ENCODE data around the gene ARHGAP21. TPM values are rescaled to one million over a fixed set of nuclear protein-coding genes. Genes with fewer than 3 reads are reported as not detected.
A peak's percentile ranks its signal among the peaks of the same experiment; 100 is the strongest.

The ARHGAP21 gene
- total RNA-seq, 2 experiments from 2014 or later = 32.7 to 34.1 TPM

- Mint-ChIP-seq H3K4me3 (no peak overlapping the region), H3K36me3 (no peaks in the 10 kb centered on the region), H3K4me1 (no peaks in the 10 kb centered on the region), H3K9me3 (ENCODE audit: low read depth) (no peaks in the 10 kb centered on the region), H3K27ac (no peak overlapping the region), H3K27me3 (peaks cover 16% of the 10 kb centered on the region)
- no peak for ATAC-seq
- DNase-seq = no peak
- CTCF ChIA-PET = no interaction called here
These were observed 155.6 kb downstream of the ARHGAP21 start for GRCh38 chr10:24568042-24568441.

- no peak overlapping the region for H3K4me3 Mint-ChIP-seq
- DNase-seq (no peak), ATAC-seq (no peak)
- peaks cover 7% of the 10 kb centered on the region for H3K4me1 Mint-ChIP-seq
- H3K36me3 Mint-ChIP-seq = no peaks in the 10 kb centered on the region
- CTCF ChIA-PET = no interaction called here
- no peak overlapping the region for H3K27ac Mint-ChIP-seq
- peaks cover 4% of the 10 kb centered on the region for H3K27me3 Mint-ChIP-seq
- H3K9me3 Mint-ChIP-seq (ENCODE audit: low read depth) = no peaks in the 10 kb centered on the region
These were observed 162.2 kb downstream of the ARHGAP21 start for GRCh38 chr10:24561453-24561852.

- Mint-ChIP-seq H3K4me3 (no peak overlapping the region), H3K27me3 (no peaks in the 10 kb centered on the region), H3K36me3 (no peaks in the 10 kb centered on the region), H3K9me3 (ENCODE audit: low read depth) (no peaks in the 10 kb centered on the region), H3K4me1 (peaks cover 7% of the 10 kb centered on the region), H3K27ac (no peak overlapping the region)
- ATAC-seq (no peak), DNase-seq (peak; percentile 55)
- CTCF ChIA-PET = interaction anchor here (0.8 to 1.1 kb wide), 3 partner anchors 11 to 1242 kb away, joined by 3 read pairs; no protein-coding TSS in a partner anchor
These were observed 166.6 kb downstream of the ARHGAP21 start for GRCh38 chr10:24556750-24557742.

GRCh38 chr10:24556126-24556749, 167.4 kb downstream of the ARHGAP21 start:
- Mint-ChIP-seq H3K27ac (no peak overlapping the region), H3K4me1 (peaks cover 7% of the 10 kb centered on the region), H3K4me3 (no peak overlapping the region), H3K9me3 (ENCODE audit: low read depth) (no peaks in the 10 kb centered on the region), H3K36me3 (no peaks in the 10 kb centered on the region), H3K27me3 (no peaks in the 10 kb centered on the region)
- DNase-seq = no peak
- no peak for ATAC-seq
- CTCF ChIA-PET = interaction anchor here (0.8 to 1.0 kb wide), 3 partner anchors 52 to 1241 kb away, joined by 3 read pairs; no protein-coding TSS in a partner anchor

- H3K27ac Mint-ChIP-seq = no peak overlapping the region
- H3K9me3 Mint-ChIP-seq (ENCODE audit: low read depth) = no peaks in the 10 kb centered on the region
- peaks cover 7% of the 10 kb centered on the region for H3K4me1 Mint-ChIP-seq
- no peak overlapping the region for H3K4me3 Mint-ChIP-seq
- CTCF ChIA-PET = no interaction called here
- DNase-seq (no peak), ATAC-seq (no peak)
- no peaks in the 10 kb centered on the region for H3K27me3 Mint-ChIP-seq
- H3K36me3 Mint-ChIP-seq = no peaks in the 10 kb centered on the region
These were observed 169.7 kb downstream of the ARHGAP21 start for GRCh38 chr10:24554036-24554435.

- H3K27ac Mint-ChIP-seq = no peak overlapping the region
- no peaks in the 10 kb centered on the region for H3K9me3 Mint-ChIP-seq (ENCODE audit: low read depth)
- CTCF ChIA-PET = no interaction called here
- H3K27me3 Mint-ChIP-seq = no peaks in the 10 kb centered on the region
- DNase-seq (no peak), ATAC-seq (no peak)
- peaks cover 7% of the 10 kb centered on the region for H3K4me1 Mint-ChIP-seq
- H3K36me3 Mint-ChIP-seq = no peaks in the 10 kb centered on the region
- no peak overlapping the region for H3K4me3 Mint-ChIP-seq
These were observed 170.6 kb downstream of the ARHGAP21 start for GRCh38 chr10:24553051-24553612.

GRCh38 chr10:24552346-24553016, 171.2 kb downstream of the ARHGAP21 start:
- CTCF ChIA-PET = no interaction called here

GRCh38 chr10:24551161-24551560, 172.5 kb downstream of the ARHGAP21 start:
- Mint-ChIP-seq H3K4me1 (no peaks in the 10 kb centered on the region), H3K27ac (no peak overlapping the region), H3K27me3 (no peaks in the 10 kb centered on the region), H3K36me3 (no peaks in the 10 kb centered on the region), H3K9me3 (ENCODE audit: low read depth) (no peaks in the 10 kb centered on the region), H3K4me3 (no peak overlapping the region)
- DNase-seq (no peak), ATAC-seq (no peak)
- CTCF ChIA-PET = no interaction called here

More at GRCh38 chr10:24552346-24553016, 171.2 kb downstream of the ARHGAP21 start:
- Mint-ChIP-seq H3K4me3 (no peak overlapping the region), H3K9me3 (ENCODE audit: low read depth) (no peaks in the 10 kb centered on the region), H3K36me3 (no peaks in the 10 kb centered on the region), H3K27ac (no peak overlapping the region), H3K4me1 (peaks cover 7% of the 10 kb centered on the region), H3K27me3 (no peaks in the 10 kb centered on the region)
- ATAC-seq (peak; percentile 39), DNase-seq (no peak)

GRCh38 chr10:24550680-24551079, 173.0 kb downstream of the ARHGAP21 start:
- no peak for ATAC-seq
- Mint-ChIP-seq H3K4me3 (no peak overlapping the region), H3K27me3 (peaks cover 2% of the 10 kb centered on the region), H3K27ac (no peak overlapping the region), H3K4me1 (no peaks in the 10 kb centered on the region), H3K36me3 (no peaks in the 10 kb centered on the region), H3K9me3 (ENCODE audit: low read depth) (no peaks in the 10 kb centered on the region)
- DNase-seq = no peak
- CTCF ChIA-PET = no interaction called here

GRCh38 chr10:24545585-24545984, 178.1 kb downstream of the ARHGAP21 start:
- CTCF ChIA-PET = no interaction called here
- H3K27me3 Mint-ChIP-seq = peaks cover 2% of the 10 kb centered on the region
- ATAC-seq (no peak), DNase-seq (no peak)
- no peak overlapping the region for H3K27ac Mint-ChIP-seq
- H3K36me3 Mint-ChIP-seq = no peaks in the 10 kb centered on the region
- no peaks in the 10 kb centered on the region for H3K9me3 Mint-ChIP-seq (ENCODE audit: low read depth)
- H3K4me1 Mint-ChIP-seq = no peaks in the 10 kb centered on the region
- no peak overlapping the region for H3K4me3 Mint-ChIP-seq

- no peaks in the 10 kb centered on the region for H3K4me1 Mint-ChIP-seq
- peaks cover 2% of the 10 kb centered on the region for H3K27me3 Mint-ChIP-seq
- no peak overlapping the region for H3K27ac Mint-ChIP-seq
- CTCF ChIA-PET = no interaction called here
- no peaks in the 10 kb centered on the region for H3K9me3 Mint-ChIP-seq (ENCODE audit: low read depth)
- H3K36me3 Mint-ChIP-seq = no peaks in the 10 kb centered on the region
- DNase-seq (no peak), ATAC-seq (no peak)
- no peak overlapping the region for H3K4me3 Mint-ChIP-seq
These were observed 178.9 kb downstream of the ARHGAP21 start for GRCh38 chr10:24544776-24545175.

GRCh38 chr10:24542314-24543270, 181.1 kb downstream of the ARHGAP21 start:
- no peak overlapping the region for H3K4me3 Mint-ChIP-seq
- ATAC-seq (no peak), DNase-seq (no peak)
- H3K4me1 Mint-ChIP-seq = no peaks in the 10 kb centered on the region
- CTCF ChIA-PET = no interaction called here
- H3K9me3 Mint-ChIP-seq (ENCODE audit: low read depth) = no peaks in the 10 kb centered on the region
- no peaks in the 10 kb centered on the region for H3K36me3 Mint-ChIP-seq
- no peak overlapping the region for H3K27ac Mint-ChIP-seq
- peaks cover 2% of the 10 kb centered on the region for H3K27me3 Mint-ChIP-seq
